GM21825 (cell line): ENCODE data around the gene SPRYD3.
"Not testable (repeated sequence)": the region's sequence is repeated elsewhere in the genome, so short reads cannot be mapped to it uniquely, and the experiment has no call there.

Experiments
- ATAC-seq: cut with Tn5 transposase; IDR thresholded peaks from one replicate; pipeline ENCODE4 v1.9.1; 2021; ENCODE audit warnings: mild to moderate bottlenecking, moderate library complexity; ENCODE audit not compliant: unreplicated experiment

Gene SPRYD3, protein sequence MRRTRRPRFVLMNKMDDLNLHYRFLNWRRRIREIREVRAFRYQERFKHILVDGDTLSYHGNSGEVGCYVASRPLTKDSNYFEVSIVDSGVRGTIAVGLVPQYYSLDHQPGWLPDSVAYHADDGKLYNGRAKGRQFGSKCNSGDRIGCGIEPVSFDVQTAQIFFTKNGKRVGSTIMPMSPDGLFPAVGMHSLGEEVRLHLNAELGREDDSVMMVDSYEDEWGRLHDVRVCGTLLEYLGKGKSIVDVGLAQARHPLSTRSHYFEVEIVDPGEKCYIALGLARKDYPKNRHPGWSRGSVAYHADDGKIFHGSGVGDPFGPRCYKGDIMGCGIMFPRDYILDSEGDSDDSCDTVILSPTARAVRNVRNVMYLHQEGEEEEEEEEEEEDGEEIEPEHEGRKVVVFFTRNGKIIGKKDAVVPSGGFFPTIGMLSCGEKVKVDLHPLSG

DNA sequence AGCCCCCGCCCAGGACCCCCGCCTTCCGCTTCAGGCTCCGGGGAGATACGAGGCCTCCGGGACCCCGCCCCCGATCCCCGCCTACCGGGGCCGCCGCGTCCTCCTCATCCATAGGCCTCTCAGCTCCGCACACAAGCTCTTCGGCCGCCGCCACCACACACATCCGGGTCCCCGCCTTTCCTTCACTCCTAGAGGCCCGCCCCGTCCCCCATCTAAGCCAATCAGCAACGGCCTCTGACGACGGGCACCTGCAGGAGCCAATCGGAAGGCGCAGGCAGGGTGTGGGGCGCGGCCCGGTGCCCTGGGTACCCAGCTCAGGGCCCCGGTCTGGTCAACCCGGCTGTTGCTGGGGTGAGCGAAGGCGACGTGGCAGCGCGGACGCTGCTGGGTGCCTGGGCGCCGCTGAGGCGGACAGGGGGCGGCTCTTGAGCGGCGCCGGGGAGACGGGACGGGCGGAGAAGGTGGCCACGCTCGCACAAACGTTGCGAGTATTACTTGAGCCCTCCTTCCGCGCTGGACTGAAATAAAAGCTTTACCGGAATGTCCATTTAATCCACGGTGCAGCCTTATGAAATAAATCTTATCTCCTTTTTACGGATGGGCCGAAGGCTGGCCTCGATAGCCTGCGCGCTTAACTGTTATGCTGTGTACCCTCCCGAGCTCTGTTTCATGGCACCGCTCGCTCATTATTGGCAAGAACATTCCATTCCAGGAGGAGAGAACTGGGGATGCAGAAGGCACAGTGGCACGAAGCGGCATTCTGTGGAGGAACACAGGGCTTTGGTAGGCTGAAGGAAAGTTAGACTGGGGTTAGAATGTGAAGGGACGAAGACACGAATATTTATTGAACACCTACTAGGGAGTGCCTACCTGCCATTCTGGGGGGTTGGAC lies at the start of gene SPRYD3:
Gene SPRYD3 (minus strand): TSS at position 165 of the 892 bp plus-strand sequence. CDS start 57 bp downstream, at position 108.
- peak; percentile 98 for ATAC-seq

- ATAC-seq: no peak
Observed at GRCh38 chr12:53127169-53127568, 48.0 kb upstream of the SPRYD3 start.

DNA sequence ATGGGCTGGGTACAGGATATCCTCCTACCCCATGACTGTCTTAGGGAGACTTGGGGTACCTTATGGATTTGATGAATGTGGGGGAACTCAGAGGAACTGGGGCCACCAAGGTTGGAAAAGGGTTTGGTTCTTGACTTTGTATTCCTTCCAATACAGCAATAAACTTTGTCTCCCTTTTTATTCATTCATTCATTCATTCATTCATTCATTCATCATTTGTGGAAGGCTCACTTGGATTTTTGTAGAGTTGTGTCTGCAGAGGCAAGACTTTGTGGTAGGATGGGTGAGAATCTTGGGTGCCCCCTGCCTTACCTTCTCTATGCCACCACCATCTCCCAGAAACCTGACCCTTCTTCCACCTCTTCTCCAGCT lies 45.1 kb upstream of the SPRYD3 start:
- no peak for ATAC-seq

DNA sequence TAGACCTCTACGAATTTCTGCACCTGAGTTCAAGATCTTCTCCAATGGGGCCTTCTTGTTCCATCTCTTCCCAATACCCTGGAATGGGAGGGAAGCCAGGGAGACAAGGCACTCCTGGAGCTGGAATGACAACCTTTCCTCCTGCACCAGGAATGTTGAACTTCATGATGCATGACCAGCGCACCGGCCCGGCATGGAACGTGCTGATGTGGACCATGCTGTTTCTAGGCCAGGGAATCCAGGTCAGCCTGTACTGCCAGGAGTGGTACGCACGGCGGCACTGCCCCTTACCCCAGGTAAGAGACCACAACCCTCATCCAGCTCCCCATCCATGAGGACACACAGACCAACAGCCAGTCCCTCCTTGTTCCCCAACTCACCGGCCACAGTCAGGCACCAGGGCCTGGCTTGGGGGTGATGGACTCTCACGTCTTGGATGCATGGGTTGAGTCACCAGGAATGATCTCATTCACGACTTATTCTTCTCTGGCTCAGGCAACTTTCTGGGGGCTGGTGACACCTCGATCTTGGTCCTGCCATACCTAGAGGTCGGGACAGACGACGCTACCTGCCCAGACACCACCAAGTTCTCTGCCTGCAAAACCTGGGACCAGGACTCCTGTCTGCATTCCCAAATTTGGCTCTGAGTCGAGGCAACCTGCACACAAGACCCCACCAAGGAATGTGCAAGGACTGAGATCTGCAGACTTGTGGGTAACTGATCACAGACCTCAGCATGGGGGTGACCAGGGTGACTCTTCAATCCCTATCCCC lies 44.6 kb upstream of the SPRYD3 start:
- no peak for ATAC-seq

DNA sequence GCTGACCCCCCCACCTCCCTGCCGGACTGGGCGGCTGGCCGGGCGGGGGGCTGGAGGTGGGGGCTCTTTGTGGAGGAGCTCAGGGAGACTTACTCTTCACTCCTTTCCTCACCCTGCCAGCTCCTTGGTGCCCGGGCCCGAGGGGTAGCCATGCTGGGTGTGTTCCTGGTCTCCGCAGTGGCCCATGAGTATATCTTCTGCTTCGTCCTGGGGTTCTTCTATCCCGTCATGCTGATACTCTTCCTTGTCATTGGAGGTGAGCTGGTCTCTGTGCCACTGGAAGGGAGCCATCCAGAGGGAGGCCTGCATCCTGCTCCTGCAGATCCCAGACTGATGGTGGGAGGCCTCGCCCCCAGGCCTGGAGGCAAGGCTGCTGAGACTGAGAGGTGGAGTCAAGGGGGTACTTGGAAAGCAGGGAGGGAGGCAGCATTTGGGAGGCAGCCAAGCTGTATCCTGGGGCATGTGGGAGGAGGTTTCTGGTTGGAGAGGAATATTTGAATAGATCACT lies 43.8 kb upstream of the SPRYD3 start:
- ATAC-seq: no peak

- ATAC-seq: no peak
Observed at GRCh38 chr12:53120685-53121525, 41.7 kb upstream of the SPRYD3 start.

GRCh38 chr12:53118751-53119300 lies 39.6 kb upstream of the SPRYD3 start:
- no peak for ATAC-seq

GRCh38 chr12:53115891-53116648 lies 36.9 kb upstream of the SPRYD3 start:
- ATAC-seq: no peak

DNA sequence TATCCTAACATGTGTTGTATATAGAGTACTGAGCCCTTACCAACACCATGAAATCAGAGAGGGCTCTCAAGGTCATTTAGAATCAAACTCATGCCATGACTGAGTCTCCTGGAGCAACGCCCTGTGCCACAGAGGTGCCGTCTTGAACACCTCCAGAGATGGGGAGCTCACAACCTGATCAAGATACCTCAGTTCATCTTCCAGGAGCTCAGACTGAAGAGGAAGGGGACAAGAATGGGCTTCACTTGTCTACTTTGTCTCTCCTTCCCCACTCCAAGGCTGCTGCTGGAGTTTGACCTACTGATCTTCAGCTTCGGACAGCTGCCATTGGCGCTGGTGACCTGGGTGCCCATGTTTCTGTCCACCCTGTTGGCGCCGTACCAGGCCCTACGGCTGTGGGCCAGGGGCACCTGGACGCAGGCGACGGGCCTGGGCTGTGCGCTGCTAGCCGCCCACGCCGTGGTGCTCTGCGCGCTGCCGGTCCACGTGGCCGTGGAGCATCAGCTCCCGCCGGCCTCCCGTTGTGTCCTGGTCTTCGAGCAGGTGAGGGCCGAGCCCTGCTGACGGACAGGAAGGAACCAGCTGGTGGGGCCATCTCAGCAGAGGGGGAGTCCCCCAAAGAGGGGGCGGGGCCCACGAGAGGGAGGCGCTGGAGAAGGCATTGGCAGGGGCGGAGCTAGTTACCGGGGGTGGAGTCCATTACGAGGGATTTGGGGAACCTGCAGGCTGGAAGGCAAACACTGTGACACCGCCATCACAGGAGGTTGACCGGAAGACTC lies 36.1 kb upstream of the SPRYD3 start:
- no peak for ATAC-seq

GRCh38 chr12:53113951-53114350 lies 34.8 kb upstream of the SPRYD3 start:
- ATAC-seq: no peak

GRCh38 chr12:53113136-53113705 lies 34.0 kb upstream of the SPRYD3 start:
- no peak for ATAC-seq

DNA sequence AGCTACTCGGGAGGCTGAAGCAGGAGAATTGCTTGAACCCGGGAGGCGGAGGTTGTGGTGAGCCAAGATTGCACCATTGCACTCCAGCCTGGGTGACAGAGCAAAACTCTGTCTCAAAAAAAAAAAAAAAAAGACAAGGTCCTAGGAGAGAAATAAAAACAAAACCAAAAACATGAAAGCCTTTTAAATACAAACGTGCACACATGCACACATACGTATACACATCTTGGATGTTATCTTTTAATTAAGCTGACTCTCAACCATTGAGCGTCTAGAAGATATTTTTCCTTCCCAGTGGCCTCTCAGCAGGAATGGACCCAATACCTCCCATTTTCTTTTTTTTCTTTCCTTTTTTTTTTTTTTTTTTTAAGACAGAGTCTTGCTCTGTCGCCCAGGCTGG lies 33.2 kb upstream of the SPRYD3 start:
- not testable (repeated sequence) for ATAC-seq

DNA sequence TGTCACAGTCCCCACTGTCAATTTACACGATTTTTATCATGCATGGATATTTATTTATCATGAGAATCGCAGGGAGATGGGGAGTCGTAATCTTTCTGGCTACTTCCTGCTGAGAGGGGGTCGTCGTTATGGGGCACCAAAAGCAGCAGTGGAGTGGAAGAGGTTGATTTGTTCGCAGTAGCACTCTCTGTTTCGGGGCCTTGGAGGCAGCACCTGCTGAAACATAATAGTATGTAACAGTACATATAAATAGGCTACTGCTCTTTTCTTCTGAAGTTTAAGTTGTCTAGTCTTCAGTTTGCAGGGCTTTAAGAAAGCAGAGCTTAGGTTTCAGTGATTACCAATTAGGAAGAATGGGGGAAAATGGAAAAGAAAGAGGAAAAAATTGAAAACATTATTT lies 27.9 kb upstream of the SPRYD3 start:
- no peak for ATAC-seq

DNA sequence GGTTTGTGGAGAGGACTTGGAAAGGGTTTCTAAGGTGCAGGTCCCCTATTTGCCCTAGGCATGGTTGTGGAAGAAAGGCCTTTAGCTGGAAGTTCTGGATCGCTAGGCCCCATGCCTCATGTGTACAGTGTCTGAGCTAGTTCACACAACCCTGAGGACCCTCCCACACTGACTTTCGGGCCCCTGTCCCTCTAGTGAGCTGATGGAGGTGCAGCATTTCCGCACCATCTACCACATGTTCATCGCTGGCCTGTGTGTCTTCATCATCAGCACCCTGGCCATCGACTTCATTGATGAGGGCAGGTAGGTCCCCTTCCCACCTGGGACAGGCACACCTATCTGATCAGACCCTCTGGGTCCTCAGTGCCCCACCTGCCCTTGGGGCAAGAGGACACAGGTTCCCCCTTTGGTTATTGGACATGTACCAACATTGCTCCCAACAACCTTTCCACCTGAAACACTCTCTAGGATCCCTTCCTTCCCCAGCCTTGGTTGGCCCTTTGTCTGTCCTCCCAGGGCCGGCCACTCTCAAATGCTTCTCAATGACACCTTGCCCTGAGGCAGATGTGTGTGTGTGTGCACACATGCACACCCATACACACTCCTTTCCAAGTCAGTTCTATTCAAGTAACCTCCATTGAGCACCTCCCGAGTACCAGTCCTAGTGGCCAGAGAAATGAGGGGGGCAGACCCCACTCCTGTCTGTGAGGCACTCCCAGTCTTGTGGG lies 26.7 kb upstream of the SPRYD3 start:
- no peak for ATAC-seq

- no peak for ATAC-seq
Observed at GRCh38 chr12:53105256-53105655, 26.1 kb upstream of the SPRYD3 start.

GRCh38 chr12:53103860-53104305 lies 24.7 kb upstream of the SPRYD3 start:
- no peak for ATAC-seq
